Activated CD8-positive, alpha-beta T cell treated with anti-CD3 and anti-CD28 coated beads for 36 hours (primary cell): Measurements from ENCODE around the gene ADGRA1. TPM values are rescaled to one million over a fixed set of nuclear protein-coding genes. Genes with fewer than 3 reads are reported as not detected.

Source experiments
- ATAC-seq: fragments of 200-7000 bp; cut with Tn5 transposase; one replicate; pipeline ENCODE4 v1.10.0; 2021; ENCODE audit warnings: mild to moderate bottlenecking, moderate library complexity
- CTCF ChIA-PET: fragments of 350-600 bp; sonication (Branson Sonifier 250); formaldehyde crosslinking; loops from one replicate; lab custom pipeline; 2021; ENCODE audit warnings: antibody characterized with exemption; lab: Charles Lee
- POLR2A ChIA-PET: fragments of 350-600 bp; sonication (Branson Sonifier 250); formaldehyde crosslinking; loops from one replicate; lab custom pipeline; 2021; ENCODE audit warnings: antibody characterized with exemption; lab: Charles Lee
- DNase-seq: peaks from one replicate; pipeline ENCODE4 v3.0.0-alpha.2; 2020
- H3K27ac Mint-ChIP-seq: one replicate; pipeline ENCODE4 v1.8.0; 2021; ENCODE audit warnings: mild to moderate bottlenecking, mixed read lengths
- H3K27me3 Mint-ChIP-seq: one replicate; pipeline ENCODE4 v1.8.0; 2021; ENCODE audit warnings: mixed read lengths
- H3K36me3 Mint-ChIP-seq: one replicate; pipeline ENCODE4 v1.8.0; 2021; ENCODE audit warnings: low read depth, mixed read lengths
- H3K4me1 Mint-ChIP-seq: one replicate; pipeline ENCODE4 v1.8.0; 2021; ENCODE audit warnings: low read depth, mixed read lengths
- H3K4me3 Mint-ChIP-seq: one replicate; pipeline ENCODE4 v1.8.0; 2021; ENCODE audit warnings: mild to moderate bottlenecking, moderate library complexity, mixed read lengths
- H3K9me3 Mint-ChIP-seq: one replicate; pipeline ENCODE4 v1.8.0; 2021; ENCODE audit warnings: mixed read lengths
- CTCF ChIP-seq: fragments of 200-600 bp; IDR thresholded peaks from one replicate; pipeline ENCODE4 v1.8.0; 2022; ENCODE audit warnings: antibody characterized with exemption, mild to moderate bottlenecking
- intact Hi-C: fragments of 100-400 bp; cut with micrococcal nuclease; formaldehyde crosslinking; loops from one replicate; pipeline ENCODE4 v1.10.0; 2022
- total RNA-seq, 2 experiments: library from RNA; stranded (reverse); gene quantifications; one replicate each; pipeline ENCODE4 v1.2.3, GENCODE V29; 2021

Gene ADGRA1
- total RNA-seq, 2 experiments from 2014 or later: not detected

DNA sequence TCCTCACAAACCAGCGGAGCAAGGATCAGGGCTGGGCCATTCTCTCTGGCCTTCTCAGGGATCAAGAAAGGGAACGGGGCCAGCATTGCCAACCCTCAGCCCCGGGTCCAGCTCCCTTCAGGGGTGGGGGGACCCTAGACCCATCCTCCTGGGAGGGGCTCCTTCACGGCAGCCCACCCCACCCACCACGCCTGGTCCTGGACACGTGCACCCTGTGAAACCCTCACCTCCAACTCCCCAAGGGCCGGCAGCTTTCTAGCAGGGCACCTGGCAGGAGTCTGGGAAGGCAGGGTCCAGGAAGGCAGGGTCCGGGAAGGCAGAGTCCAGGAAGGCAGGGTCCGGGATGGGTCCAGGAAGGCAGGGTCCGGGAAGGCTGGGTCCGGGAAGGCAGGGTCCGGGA, 46.6 kb upstream of the ADGRA1 start:
- intact Hi-C loops: no loop called here
- Mint-ChIP-seq H3K27ac (no peak overlapping the region), H3K9me3 (no peaks in the 10 kb centered on the region)

DNA sequence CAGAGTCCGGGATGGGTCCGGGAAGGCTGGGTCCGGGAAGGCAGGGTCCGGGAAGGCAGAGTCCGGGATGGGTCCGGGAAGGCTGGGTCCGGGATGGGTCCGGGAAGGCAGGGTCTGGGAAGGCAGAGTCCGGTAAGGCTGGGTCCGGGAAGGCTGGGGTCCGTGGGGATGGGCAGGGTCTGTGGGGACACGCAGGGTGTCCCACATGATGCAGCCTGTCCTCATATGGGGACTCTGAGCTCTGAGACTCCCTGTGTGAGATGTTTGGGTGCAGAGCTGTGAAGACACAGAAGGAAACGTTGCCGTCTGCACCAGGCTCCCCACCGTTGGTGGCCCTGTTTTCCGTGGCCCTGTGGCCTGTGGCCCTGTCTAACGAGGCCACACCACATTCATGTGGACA, 45.7 kb upstream of the ADGRA1 start:
- Mint-ChIP-seq H3K27ac (no peak overlapping the region), H3K4me1 (no peaks in the 10 kb centered on the region), H3K4me3 (no peak overlapping the region), H3K36me3 (no peaks in the 10 kb centered on the region), H3K9me3 (no peaks in the 10 kb centered on the region), H3K27me3 (no peaks in the 10 kb centered on the region)
- DNase-seq (no peak), ATAC-seq (no peak)
- TF ChIP-seq CTCF: no peak
- intact Hi-C loops: no loop called here
- POLR2A ChIA-PET: no interaction called here
- CTCF ChIA-PET: no interaction called here

More for the DNA sequence above, 46.6 kb upstream of the ADGRA1 start:
- Mint-ChIP-seq H3K27me3 (no peaks in the 10 kb centered on the region), H3K4me3 (no peak overlapping the region), H3K4me1 (no peaks in the 10 kb centered on the region), H3K36me3 (no peaks in the 10 kb centered on the region)
- ChIA-PET CTCF (no interaction called here), POLR2A (no interaction called here)
- ATAC-seq (no peak), DNase-seq (no peak)
- no peak for TF ChIP-seq CTCF

GRCh38 chr10:133042816-133043215, 44.9 kb upstream of the ADGRA1 start:
- ATAC-seq (no peak), DNase-seq (no peak)
- TF ChIP-seq CTCF: no peak
- POLR2A ChIA-PET: no interaction called here
- H3K9me3 Mint-ChIP-seq: no peaks in the 10 kb centered on the region
- no peaks in the 10 kb centered on the region for H3K27me3 Mint-ChIP-seq
- no peaks in the 10 kb centered on the region for H3K4me1 Mint-ChIP-seq
- intact Hi-C loops: no loop called here
- no peak overlapping the region for H3K4me3 Mint-ChIP-seq
- H3K27ac Mint-ChIP-seq: no peak overlapping the region
- no peaks in the 10 kb centered on the region for H3K36me3 Mint-ChIP-seq
- CTCF ChIA-PET: no interaction called here

DNA sequence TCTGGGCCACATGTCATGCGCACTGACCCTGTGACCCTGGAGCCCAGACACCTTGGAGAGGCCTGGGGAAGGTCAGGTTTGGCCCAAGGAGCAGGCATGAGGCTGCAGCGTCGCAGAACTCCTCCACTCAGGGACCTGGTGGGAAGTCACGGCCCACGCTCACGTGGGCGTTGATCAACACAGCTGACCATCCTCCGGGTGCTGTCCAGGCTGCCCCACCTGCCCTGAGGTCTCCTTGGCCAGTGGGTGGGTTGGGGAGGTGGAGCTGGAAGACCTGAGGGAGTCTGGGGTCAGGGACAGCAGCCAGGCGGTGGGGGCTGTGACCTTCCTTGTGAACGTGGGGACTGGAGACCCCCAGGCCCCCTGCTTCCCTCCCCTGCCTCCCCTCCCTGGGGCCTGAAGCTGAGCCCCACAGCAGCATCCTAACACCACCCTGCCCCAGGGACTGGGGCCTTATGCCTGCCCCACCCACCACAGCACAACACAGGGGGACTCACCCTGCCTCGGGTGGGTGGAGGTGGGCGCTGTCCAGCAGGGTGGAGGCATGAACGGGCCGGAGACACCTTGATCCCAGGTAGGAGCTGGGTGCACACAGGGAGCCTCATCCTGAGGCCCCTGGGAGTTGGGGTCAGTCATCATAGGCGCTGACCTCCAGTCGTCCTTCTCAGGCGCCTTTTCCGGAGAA, 44.0 kb upstream of the ADGRA1 start:
- no peak for DNase-seq
- no peak for ATAC-seq
- Mint-ChIP-seq H3K4me3 (no peak overlapping the region), H3K4me1 (no peaks in the 10 kb centered on the region), H3K27ac (no peak overlapping the region), H3K27me3 (peaks cover 1% of the 10 kb centered on the region), H3K36me3 (no peaks in the 10 kb centered on the region), H3K9me3 (no peaks in the 10 kb centered on the region)
- ChIA-PET CTCF (no interaction called here), POLR2A (no interaction called here)
- no peak for TF ChIP-seq CTCF
- intact Hi-C loops: no loop called here

- ChIA-PET CTCF (no interaction called here), POLR2A (no interaction called here)
- no peaks in the 10 kb centered on the region for H3K9me3 Mint-ChIP-seq
- TF ChIP-seq CTCF: no peak
- H3K4me3 Mint-ChIP-seq: no peak overlapping the region
- peaks cover 2% of the 10 kb centered on the region for H3K27me3 Mint-ChIP-seq
- H3K36me3 Mint-ChIP-seq: no peaks in the 10 kb centered on the region
- no peak for ATAC-seq
- no peak overlapping the region for H3K27ac Mint-ChIP-seq
- intact Hi-C loops: no loop called here
- DNase-seq: no peak
- no peaks in the 10 kb centered on the region for H3K4me1 Mint-ChIP-seq
These were observed 43.3 kb upstream of the ADGRA1 start for GRCh38 chr10:133044401-133044811.
